Peyer's patch (tissue), 4 donors: ENCODE data around the gene ONECUT1. TPM values are rescaled to one million over a fixed set of nuclear protein-coding genes. Genes with fewer than 3 reads are reported as not detected.

ENCODE experiments used
- DNase-seq, 3 donors: peaks; one replicate each; pipeline ENCODE4 v3.0.0-alpha.2; 2017 to 2019
- H3K27ac ChIP-seq, 4 donors: fragments of 200-600 bp; sonication (generic); one replicate each; pipeline ENCODE4 v1.5.1; 2016 to 2019
- H3K27me3 ChIP-seq, 2 donors: fragments of 200-600 bp; sonication (generic); one replicate each; pipeline ENCODE4 v1.5.1; 2019
- H3K36me3 ChIP-seq, 3 donors: fragments of 200-600 bp; sonication (generic); one replicate each; pipeline ENCODE4 v1.5.1; 2016 to 2019
- H3K4me1 ChIP-seq, 4 donors: fragments of 200-600 bp; sonication (generic); one replicate each; pipeline ENCODE4 v1.5.1; 2016 to 2019
- H3K4me3 ChIP-seq, 4 donors: fragments of 200-600 bp; sonication (generic); 1 replicate in 3 of 4; 2 replicates in 1 of 4; pipeline ENCODE4 v1.5.1; 2016 to 2019; ENCODE audit warnings: mild to moderate bottlenecking in 1 of 4
- H3K9me3 ChIP-seq, 4 donors: fragments of 200-600 bp; sonication (generic); one replicate each; pipeline ENCODE4 v1.5.1; 2016 to 2019; ENCODE audit warnings: mild to moderate bottlenecking in 1 of 4
- POLR2A ChIP-seq, 2 donors: fragments of 450-650 bp; IDR thresholded peaks; one replicate each; pipeline ENCODE4 v1.5.1; 2017; ENCODE audit warnings: antibody characterized with exemption in 2 of 2, mild to moderate bottlenecking in 2 of 2, moderate library complexity in 2 of 2
- total RNA-seq, 4 donors: library from RNA; depleted of rRNA; stranded (reverse); fragments of >200 nt; gene quantifications; one replicate each; pipeline ENCODE4 v1.1.0, GENCODE V29; 2016
- TF ChIP-seq, protein P1 (sequence below), 6 experiments: fragments of 450-650 bp in 4 of 6; fragments of 200-600 bp in 2 of 6; sonication (generic) in 1 of 6; IDR thresholded peaks; one replicate each; pipeline ENCODE4 v1.5.1; 2017 to 2019; ENCODE audit warnings: antibody characterized with exemption in 6 of 6, mild to moderate bottlenecking in 3 of 6, moderate library complexity in 1 of 6

The ONECUT1 gene
- total RNA-seq, 4 donors from 2014 or later: not detected

DNA sequence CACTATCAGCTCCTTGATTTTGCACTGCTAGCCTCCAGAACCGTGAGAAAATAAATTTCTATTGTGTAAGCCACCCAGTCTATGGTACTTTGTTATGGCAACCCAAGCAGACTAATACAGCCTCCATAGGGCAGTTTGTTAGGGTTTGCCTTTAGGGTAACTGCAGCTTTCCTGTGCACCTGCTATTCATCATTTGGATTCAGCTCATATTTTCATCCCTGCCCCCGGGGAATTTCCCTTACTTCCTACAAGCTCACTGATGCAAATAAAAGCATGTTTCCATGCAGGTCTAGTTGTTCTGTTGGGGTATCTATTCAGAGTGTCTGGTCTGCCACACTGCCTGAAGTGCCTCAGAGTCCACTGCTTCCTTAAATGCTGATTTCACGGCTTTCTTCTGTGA is 62.3 kb downstream of the ONECUT1 start:
- H3K4me1 ChIP-seq: peaks cover 0 to 8% (median 2%) of the 10 kb centered on the region in 4 donors
- H3K27ac ChIP-seq: no peak overlapping the region
- no peaks in the 10 kb centered on the region for H3K9me3 ChIP-seq
- H3K27me3 ChIP-seq: no peaks in the 10 kb centered on the region
- no peak overlapping the region for H3K4me3 ChIP-seq
- TF ChIP-seq, protein P1, sequence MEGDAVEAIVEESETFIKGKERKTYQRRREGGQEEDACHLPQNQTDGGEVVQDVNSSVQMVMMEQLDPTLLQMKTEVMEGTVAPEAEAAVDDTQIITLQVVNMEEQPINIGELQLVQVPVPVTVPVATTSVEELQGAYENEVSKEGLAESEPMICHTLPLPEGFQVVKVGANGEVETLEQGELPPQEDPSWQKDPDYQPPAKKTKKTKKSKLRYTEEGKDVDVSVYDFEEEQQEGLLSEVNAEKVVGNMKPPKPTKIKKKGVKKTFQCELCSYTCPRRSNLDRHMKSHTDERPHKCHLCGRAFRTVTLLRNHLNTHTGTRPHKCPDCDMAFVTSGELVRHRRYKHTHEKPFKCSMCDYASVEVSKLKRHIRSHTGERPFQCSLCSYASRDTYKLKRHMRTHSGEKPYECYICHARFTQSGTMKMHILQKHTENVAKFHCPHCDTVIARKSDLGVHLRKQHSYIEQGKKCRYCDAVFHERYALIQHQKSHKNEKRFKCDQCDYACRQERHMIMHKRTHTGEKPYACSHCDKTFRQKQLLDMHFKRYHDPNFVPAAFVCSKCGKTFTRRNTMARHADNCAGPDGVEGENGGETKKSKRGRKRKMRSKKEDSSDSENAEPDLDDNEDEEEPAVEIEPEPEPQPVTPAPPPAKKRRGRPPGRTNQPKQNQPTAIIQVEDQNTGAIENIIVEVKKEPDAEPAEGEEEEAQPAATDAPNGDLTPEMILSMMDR (IDR thresholded peaks at IDR 0.05): no peak
- no peak for TF ChIP-seq POLR2A (IDR thresholded peaks at IDR 0.05)
- no peaks in the 10 kb centered on the region for H3K36me3 ChIP-seq
- DNase-seq: no peak

DNA sequence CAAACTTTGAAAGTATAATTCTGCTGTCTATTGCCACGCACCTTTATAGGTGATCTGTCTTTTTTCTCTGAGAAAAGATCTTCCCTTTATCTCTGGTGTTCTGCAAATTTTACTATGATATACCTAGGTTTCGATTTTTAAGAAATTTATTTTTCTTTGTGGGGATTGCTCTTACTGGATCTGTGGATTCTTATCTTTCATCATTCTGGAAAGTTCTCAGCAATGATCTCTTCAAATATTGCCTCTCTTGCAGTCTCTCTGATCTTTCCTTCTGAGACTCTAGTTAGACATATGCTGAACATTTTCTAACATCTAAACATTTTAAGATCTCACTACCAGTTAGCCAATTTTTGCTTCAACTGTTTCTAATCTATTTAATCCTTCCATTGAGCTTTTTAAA is 63.9 kb downstream of the ONECUT1 start:
- DNase-seq: no peak
- no peak overlapping the region for H3K4me3 ChIP-seq
- no peaks in the 10 kb centered on the region for H3K9me3 ChIP-seq
- no peaks in the 10 kb centered on the region for H3K36me3 ChIP-seq
- peaks cover 0 to 8% (median 2%) of the 10 kb centered on the region in 4 donors for H3K4me1 ChIP-seq
- H3K27ac ChIP-seq: no peak overlapping the region
- TF ChIP-seq, protein P1 (IDR thresholded peaks at IDR 0.05): no peak
- no peak for TF ChIP-seq POLR2A (IDR thresholded peaks at IDR 0.05)
- H3K27me3 ChIP-seq: no peaks in the 10 kb centered on the region

DNA sequence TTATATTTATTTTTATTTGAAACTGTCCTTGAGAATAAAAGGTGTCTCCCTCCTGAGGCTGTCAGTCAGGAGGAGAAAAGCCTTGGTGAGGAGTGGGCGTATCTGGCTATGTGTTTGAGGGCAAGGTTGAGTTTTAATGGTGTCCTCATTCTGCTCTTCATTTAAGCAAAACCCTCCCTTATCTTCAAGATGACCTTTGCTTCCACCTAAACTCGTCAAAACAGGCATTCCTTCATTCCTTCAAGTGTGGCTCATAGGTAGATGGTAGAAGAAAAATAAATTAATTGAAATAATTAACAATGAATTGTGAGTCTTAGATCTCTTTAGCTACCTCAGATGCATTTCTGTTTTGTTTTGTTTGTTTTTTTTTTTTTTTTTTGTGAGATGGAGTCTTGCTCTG is 71.6 kb downstream of the ONECUT1 start:
- Histone ChIP-seq H3K9me3 (no peaks in the 10 kb centered on the region), H3K4me1 (no peaks in the 10 kb centered on the region), H3K27me3 (no peaks in the 10 kb centered on the region), H3K4me3 (no peak overlapping the region), H3K27ac (no peak overlapping the region), H3K36me3 (no peaks in the 10 kb centered on the region)
- TF ChIP-seq, protein P1 (IDR thresholded peaks at IDR 0.05): no peak
- no peak for TF ChIP-seq POLR2A (IDR thresholded peaks at IDR 0.05)
- DNase-seq: no peak

DNA sequence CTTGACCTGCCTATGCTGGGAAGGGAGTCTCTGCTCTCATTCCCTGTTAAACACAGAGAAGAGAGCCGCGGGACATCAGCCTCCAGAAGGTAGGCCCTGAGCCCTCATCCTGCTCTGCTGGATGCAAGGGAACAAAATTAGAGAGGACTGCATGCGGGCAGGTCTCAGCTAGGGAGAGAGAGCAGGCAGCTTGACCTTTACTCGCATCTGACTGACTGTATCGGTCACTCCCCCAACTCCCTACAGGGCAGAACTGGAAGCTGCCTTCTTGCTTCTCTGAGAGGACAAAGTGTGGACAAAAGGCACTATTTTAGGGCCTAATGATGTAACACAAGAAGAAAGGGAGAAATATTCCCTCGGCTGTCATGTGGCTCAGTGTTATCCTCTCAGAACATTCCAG is 72.2 kb downstream of the ONECUT1 start:
- H3K27me3 ChIP-seq: no peaks in the 10 kb centered on the region
- no peak overlapping the region for H3K4me3 ChIP-seq
- no peaks in the 10 kb centered on the region for H3K4me1 ChIP-seq
- H3K9me3 ChIP-seq: no peaks in the 10 kb centered on the region
- DNase-seq: no peak
- no peak overlapping the region for H3K27ac ChIP-seq
- TF ChIP-seq, protein P1 (IDR thresholded peaks at IDR 0.05): no peak
- no peak for TF ChIP-seq POLR2A (IDR thresholded peaks at IDR 0.05)
- no peaks in the 10 kb centered on the region for H3K36me3 ChIP-seq

DNA sequence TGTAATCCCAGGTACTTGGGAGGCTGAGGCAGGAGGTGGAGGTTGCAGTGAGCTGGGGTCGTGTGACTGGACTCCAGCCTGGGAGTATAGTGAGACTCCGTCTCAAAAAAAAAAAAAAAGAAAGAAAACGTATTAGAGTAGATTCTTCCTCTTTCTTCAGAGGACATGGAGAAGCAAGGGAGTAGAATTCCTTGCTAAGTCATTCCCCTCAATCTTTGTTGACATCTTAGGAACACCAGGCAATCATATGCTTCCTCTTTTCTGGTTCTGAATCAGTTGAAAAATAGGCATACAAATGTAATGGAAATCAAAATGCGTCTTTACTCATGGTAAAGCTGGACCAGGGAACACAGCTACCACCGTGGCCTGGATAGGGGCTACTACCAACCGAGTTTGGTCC is 72.7 kb downstream of the ONECUT1 start:
- Histone ChIP-seq H3K27ac (no peak overlapping the region), H3K27me3 (no peaks in the 10 kb centered on the region), H3K4me1 (no peaks in the 10 kb centered on the region), H3K36me3 (no peaks in the 10 kb centered on the region), H3K4me3 (no peak overlapping the region), H3K9me3 (no peaks in the 10 kb centered on the region)
- TF ChIP-seq, protein P1 (IDR thresholded peaks at IDR 0.05): no peak
- TF ChIP-seq POLR2A (IDR thresholded peaks at IDR 0.05): no peak
- no peak for DNase-seq

DNA sequence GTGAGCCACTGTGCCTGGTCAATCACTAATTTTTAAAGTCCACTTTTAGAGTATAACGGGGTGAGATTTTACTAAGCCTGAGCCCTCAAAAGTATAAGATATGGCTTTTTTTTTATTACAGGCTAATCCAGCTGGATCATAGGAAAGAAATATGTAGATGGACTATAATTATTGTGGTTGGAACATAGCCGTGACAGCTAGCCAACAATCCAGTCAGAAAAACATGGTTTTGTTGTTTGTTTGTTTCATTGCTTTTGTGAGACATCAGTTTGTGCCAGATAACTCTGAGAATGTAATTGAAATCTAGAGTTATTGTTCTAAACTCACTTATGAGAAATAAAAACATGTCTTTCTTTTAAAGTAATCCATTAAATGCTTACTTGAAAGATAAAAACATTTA is 73.6 kb downstream of the ONECUT1 start:
- DNase-seq: no peak

More for the DNA sequence above, 73.6 kb downstream of the ONECUT1 start:
- H3K36me3 ChIP-seq: no peaks in the 10 kb centered on the region
- H3K9me3 ChIP-seq: no peaks in the 10 kb centered on the region
- H3K27ac ChIP-seq: no peak overlapping the region
- H3K27me3 ChIP-seq: no peaks in the 10 kb centered on the region
- TF ChIP-seq, protein P1 (IDR thresholded peaks at IDR 0.05): no peak
- TF ChIP-seq POLR2A (IDR thresholded peaks at IDR 0.05): no peak
- H3K4me1 ChIP-seq: no peaks in the 10 kb centered on the region
- H3K4me3 ChIP-seq: no peak overlapping the region
